ENCODE results near the gene HM13. TPM values are rescaled to one million over a fixed set of nuclear protein-coding genes. Genes with fewer than 3 reads are reported as not detected.

Gene HM13
- total and polyA plus RNA-seq, 2 of the 13 experiments (the other 11 are each of a cell fraction or from before 2014, with no cell fraction given): 118 to 243 TPM

- TF ChIP-seq, protein P1, sequence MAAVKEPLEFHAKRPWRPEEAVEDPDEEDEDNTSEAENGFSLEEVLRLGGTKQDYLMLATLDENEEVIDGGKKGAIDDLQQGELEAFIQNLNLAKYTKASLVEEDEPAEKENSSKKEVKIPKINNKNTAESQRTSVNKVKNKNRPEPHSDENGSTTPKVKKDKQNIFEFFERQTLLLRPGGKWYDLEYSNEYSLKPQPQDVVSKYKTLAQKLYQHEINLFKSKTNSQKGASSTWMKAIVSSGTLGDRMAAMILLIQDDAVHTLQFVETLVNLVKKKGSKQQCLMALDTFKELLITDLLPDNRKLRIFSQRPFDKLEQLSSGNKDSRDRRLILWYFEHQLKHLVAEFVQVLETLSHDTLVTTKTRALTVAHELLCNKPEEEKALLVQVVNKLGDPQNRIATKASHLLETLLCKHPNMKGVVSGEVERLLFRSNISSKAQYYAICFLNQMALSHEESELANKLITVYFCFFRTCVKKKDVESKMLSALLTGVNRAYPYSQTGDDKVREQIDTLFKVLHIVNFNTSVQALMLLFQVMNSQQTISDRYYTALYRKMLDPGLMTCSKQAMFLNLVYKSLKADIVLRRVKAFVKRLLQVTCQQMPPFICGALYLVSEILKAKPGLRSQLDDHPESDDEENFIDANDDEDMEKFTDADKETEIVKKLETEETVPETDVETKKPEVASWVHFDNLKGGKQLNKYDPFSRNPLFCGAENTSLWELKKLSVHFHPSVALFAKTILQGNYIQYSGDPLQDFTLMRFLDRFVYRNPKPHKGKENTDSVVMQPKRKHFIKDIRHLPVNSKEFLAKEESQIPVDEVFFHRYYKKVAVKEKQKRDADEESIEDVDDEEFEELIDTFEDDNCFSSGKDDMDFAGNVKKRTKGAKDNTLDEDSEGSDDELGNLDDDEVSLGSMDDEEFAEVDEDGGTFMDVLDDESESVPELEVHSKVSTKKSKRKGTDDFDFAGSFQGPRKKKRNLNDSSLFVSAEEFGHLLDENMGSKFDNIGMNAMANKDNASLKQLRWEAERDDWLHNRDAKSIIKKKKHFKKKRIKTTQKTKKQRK (IDR thresholded peaks at IDR 0.05; ENCODE audit: low read length): no peak
- TF ChIP-seq NFKB2 (CRISPR knock-in tag; IDR thresholded peaks at IDR 0.05; ENCODE audit: borderline replicate concordance) (peak; percentile 98), NFE2 (CRISPR knock-in tag; IDR thresholded peaks at IDR 0.05) (no peak), ZNF468 (CRISPR knock-in tag; IDR thresholded peaks at IDR 0.05) (peak; percentile 59; the same call in 1 of the 2 replicates), HNRNPK (IDR thresholded peaks at IDR 0.05; ENCODE audit: low read depth, low read length, poor library complexity, severe bottlenecking) (peak; percentile 77), ATAD3A (CRISPR knock-in tag; IDR thresholded peaks at IDR 0.05) (no peak; the same call in none of the 2 replicates), ISL2 (CRISPR knock-in tag; IDR thresholded peaks at IDR 0.05) (peak; percentile 91), MAZ (IDR thresholded peaks at IDR 0.05; ENCODE audit: borderline replicate concordance, low read depth, low read length) (peak; percentile 95), MAZ (CRISPR knock-in tag; IDR thresholded peaks at IDR 0.05; ENCODE audit: low read depth) (peak; percentile 83; the same call in 1 of the 2 replicates), MBD4 (IDR thresholded peaks at IDR 0.05; ENCODE audit: borderline replicate concordance, low read length) (no peak), TEAD3 (CRISPR knock-in tag; optimal IDR thresholded peaks at IDR 0.05; ENCODE audit: borderline replicate concordance) (peak; percentile 92), NFE2L2 (IDR thresholded peaks at IDR 0.05; ENCODE audit: low read length) (no peak), ZNF616 (CRISPR knock-in tag; IDR thresholded peaks at IDR 0.05; ENCODE audit: low read depth) (no peak), ZNF790 (CRISPR knock-in tag; IDR thresholded peaks at IDR 0.05; ENCODE audit: borderline replicate concordance) (no peak; the same call in 1 of the 2 replicates), KDM1A (CRISPR knock-in tag; IDR thresholded peaks at IDR 0.05) (no peak), ZNF768 (CRISPR knock-in tag; IDR thresholded peaks at IDR 0.05) (peak; percentile 85), ZNF274 (CRISPR knock-in tag; IDR thresholded peaks at IDR 0.05) (peak; percentile 79; the same call in 1 of the 2 replicates), ZNF564 (CRISPR knock-in tag; IDR thresholded peaks at IDR 0.05) (peak; percentile 32), CEBPG (CRISPR knock-in tag; IDR thresholded peaks at IDR 0.05) (peak; percentile 65), SIN3B (IDR thresholded peaks at IDR 0.05; ENCODE audit: low read length) (peak; percentile 79; the same call in 1 of the 2 replicates)
- TF ChIP-seq, protein P2, sequence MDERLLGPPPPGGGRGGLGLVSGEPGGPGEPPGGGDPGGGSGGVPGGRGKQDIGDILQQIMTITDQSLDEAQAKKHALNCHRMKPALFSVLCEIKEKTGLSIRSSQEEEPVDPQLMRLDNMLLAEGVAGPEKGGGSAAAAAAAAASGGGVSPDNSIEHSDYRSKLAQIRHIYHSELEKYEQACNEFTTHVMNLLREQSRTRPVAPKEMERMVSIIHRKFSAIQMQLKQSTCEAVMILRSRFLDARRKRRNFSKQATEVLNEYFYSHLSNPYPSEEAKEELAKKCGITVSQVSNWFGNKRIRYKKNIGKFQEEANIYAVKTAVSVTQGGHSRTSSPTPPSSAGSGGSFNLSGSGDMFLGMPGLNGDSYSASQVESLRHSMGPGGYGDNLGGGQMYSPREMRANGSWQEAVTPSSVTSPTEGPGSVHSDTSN (CRISPR knock-in tag; IDR thresholded peaks at IDR 0.05): peak; percentile 10
- TF ChIP-seq, protein P3, sequence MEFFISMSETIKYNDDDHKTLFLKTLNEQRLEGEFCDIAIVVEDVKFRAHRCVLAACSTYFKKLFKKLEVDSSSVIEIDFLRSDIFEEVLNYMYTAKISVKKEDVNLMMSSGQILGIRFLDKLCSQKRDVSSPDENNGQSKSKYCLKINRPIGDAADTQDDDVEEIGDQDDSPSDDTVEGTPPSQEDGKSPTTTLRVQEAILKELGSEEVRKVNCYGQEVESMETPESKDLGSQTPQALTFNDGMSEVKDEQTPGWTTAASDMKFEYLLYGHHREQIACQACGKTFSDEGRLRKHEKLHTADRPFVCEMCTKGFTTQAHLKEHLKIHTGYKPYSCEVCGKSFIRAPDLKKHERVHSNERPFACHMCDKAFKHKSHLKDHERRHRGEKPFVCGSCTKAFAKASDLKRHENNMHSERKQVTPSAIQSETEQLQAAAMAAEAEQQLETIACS (CRISPR knock-in tag; IDR thresholded peaks at IDR 0.05): peak; percentile 16; the same call in 1 of the 2 replicates
These were observed 91.0 kb downstream of the HM13 start, which contains the start of gene ID1 (continued) for GRCh38 chr20:31605031-31605901.

All from HepG2 (cell line).